Stimulated activated naive CD8-positive, alpha-beta T cell treated with anti-CD3 and anti-CD28 coated beads, Interleukin-15, amount 100 ng/mL, for 72 hours (primary cell): Measurements from ENCODE around the gene SH2D2A.
A peak's percentile ranks its signal among the peaks of the same experiment; 100 is the strongest.

Experiments used
- ATAC-seq: fragments of 150-1000 bp; cut with Tn5 transposase; 2 replicates; pipeline ENCODE4 v1.10.0; 2021; ENCODE audit warnings: mild to moderate bottlenecking, moderate library complexity
- DNase-seq, 2 donors: peaks; one replicate each; pipeline ENCODE4 v3.0.0; 2021 to 2022
- H3K27ac Mint-ChIP-seq, 2 donors: one replicate each; pipeline ENCODE4 v1.8.0; 2022; ENCODE audit warnings: mild to moderate bottlenecking in 2 of 2, mixed read lengths in 2 of 2, moderate library complexity in 2 of 2
- H3K27me3 Mint-ChIP-seq: one replicate; pipeline ENCODE4 v1.8.0; 2022; ENCODE audit warnings: mixed read lengths
- H3K4me1 Mint-ChIP-seq: one replicate; pipeline ENCODE4 v1.8.0; 2022; ENCODE audit warnings: mild to moderate bottlenecking, mixed read lengths
- H3K4me3 Mint-ChIP-seq, 2 donors: one replicate each; pipeline ENCODE4 v1.8.0; 2022; ENCODE audit warnings: mild to moderate bottlenecking in 2 of 2, mixed read lengths in 2 of 2, moderate library complexity in 1 of 2
- H3K9me3 Mint-ChIP-seq, 2 donors: one replicate each; pipeline ENCODE4 v1.8.0; 2022; ENCODE audit warnings: mixed read lengths in 2 of 2

The SH2D2A gene

GRCh38 chr1:156854634-156855033, 38.0 kb upstream of the SH2D2A start:
- DNase-seq (no peak), ATAC-seq (no peak)
- Mint-ChIP-seq H3K9me3 (no peaks in the 10 kb centered on the region), H3K4me1 (peaks cover 14% of the 10 kb centered on the region), H3K4me3 (no peak overlapping the region), H3K27ac (no peak overlapping the region), H3K27me3 (peaks cover 31% of the 10 kb centered on the region)

- peak overlapping the region in 1 of 2 donors; percentile 57 for H3K27ac Mint-ChIP-seq
- ATAC-seq = no peak
- peaks cover 24% of the 10 kb centered on the region for H3K27me3 Mint-ChIP-seq
These were observed 37.1 kb upstream of the SH2D2A start for GRCh38 chr1:156853761-156854160.

GRCh38 chr1:156852418-156852874, 35.8 kb upstream of the SH2D2A start:
- no peak overlapping the region for H3K27ac Mint-ChIP-seq
- no peak for ATAC-seq
- no peak for DNase-seq
- H3K9me3 Mint-ChIP-seq = no peaks in the 10 kb centered on the region
- H3K27me3 Mint-ChIP-seq = peaks cover 21% of the 10 kb centered on the region
- peaks cover 24% of the 10 kb centered on the region for H3K4me1 Mint-ChIP-seq
- H3K4me3 Mint-ChIP-seq = no peak overlapping the region

More at GRCh38 chr1:156853761-156854160, 37.1 kb upstream of the SH2D2A start:
- DNase-seq = no peak
- H3K9me3 Mint-ChIP-seq = no peaks in the 10 kb centered on the region
- peaks cover 16% of the 10 kb centered on the region for H3K4me1 Mint-ChIP-seq
- no peak overlapping the region for H3K4me3 Mint-ChIP-seq

GRCh38 chr1:156851779-156852417, 35.2 kb upstream of the SH2D2A start:
- Mint-ChIP-seq H3K9me3 (no peaks in the 10 kb centered on the region), H3K4me1 (peaks cover 30% of the 10 kb centered on the region), H3K27ac (no peak overlapping the region), H3K4me3 (no peak overlapping the region), H3K27me3 (peaks cover 21% of the 10 kb centered on the region)
- ATAC-seq (no peak), DNase-seq (no peak)

GRCh38 chr1:156849151-156849496, 32.5 kb upstream of the SH2D2A start:
- Mint-ChIP-seq H3K4me3 (peak overlapping the region in 1 of 2 donors; percentile 72), H3K27me3 (peaks cover 44% of the 10 kb centered on the region), H3K4me1 (peaks cover 52% of the 10 kb centered on the region), H3K27ac (no peak overlapping the region), H3K9me3 (no peaks in the 10 kb centered on the region)
- ATAC-seq (no peak), DNase-seq (no peak)

GRCh38 chr1:156848461-156849150, 32.0 kb upstream of the SH2D2A start:
- peak overlapping the region; percentile 35 to 72 for H3K4me3 Mint-ChIP-seq
- ATAC-seq (peak; percentile 90), DNase-seq (peak; percentile 59 to 70)
- no peaks in the 10 kb centered on the region for H3K9me3 Mint-ChIP-seq
- peaks cover 56% of the 10 kb centered on the region for H3K4me1 Mint-ChIP-seq
- H3K27ac Mint-ChIP-seq = no peak overlapping the region
- peaks cover 49% of the 10 kb centered on the region for H3K27me3 Mint-ChIP-seq

- peaks cover 56% of the 10 kb centered on the region for H3K4me1 Mint-ChIP-seq
- peak overlapping the region in 1 of 2 donors; percentile 72 for H3K4me3 Mint-ChIP-seq
- ATAC-seq (no peak), DNase-seq (no peak)
- no peak overlapping the region for H3K27ac Mint-ChIP-seq
- peaks cover 57% of the 10 kb centered on the region for H3K27me3 Mint-ChIP-seq
- H3K9me3 Mint-ChIP-seq = no peaks in the 10 kb centered on the region
These were observed 31.2 kb upstream of the SH2D2A start for GRCh38 chr1:156847591-156848460.

GRCh38 chr1:156846643-156847042, 30.0 kb upstream of the SH2D2A start:
- H3K27me3 Mint-ChIP-seq = peaks cover 69% of the 10 kb centered on the region
- DNase-seq (no peak), ATAC-seq (no peak)
- no peaks in the 10 kb centered on the region for H3K9me3 Mint-ChIP-seq
- peaks cover 56% of the 10 kb centered on the region for H3K4me1 Mint-ChIP-seq
- no peak overlapping the region for H3K4me3 Mint-ChIP-seq
- no peak overlapping the region for H3K27ac Mint-ChIP-seq

GRCh38 chr1:156845953-156846545, 29.4 kb upstream of the SH2D2A start:
- Mint-ChIP-seq H3K27ac (peak overlapping the region in 1 of 2 donors; percentile 37), H3K4me1 (peaks cover 56% of the 10 kb centered on the region), H3K9me3 (no peaks in the 10 kb centered on the region), H3K27me3 (peaks cover 75% of the 10 kb centered on the region), H3K4me3 (peak overlapping the region; percentile 11 to 80)
- DNase-seq (no peak), ATAC-seq (no peak)

GRCh38 chr1:156845055-156845952, 28.7 kb upstream of the SH2D2A start:
- peak overlapping the region; percentile 60 to 80 for H3K4me3 Mint-ChIP-seq
- H3K9me3 Mint-ChIP-seq = no peaks in the 10 kb centered on the region
- DNase-seq = peak; percentile 26 to 38
- peaks cover 82% of the 10 kb centered on the region for H3K27me3 Mint-ChIP-seq
- no peak overlapping the region for H3K27ac Mint-ChIP-seq
- ATAC-seq = peak; percentile 21
- H3K4me1 Mint-ChIP-seq = peaks cover 56% of the 10 kb centered on the region

- Mint-ChIP-seq H3K4me1 (peaks cover 59% of the 10 kb centered on the region), H3K27ac (no peak overlapping the region), H3K4me3 (peak overlapping the region; percentile 60 to 80), H3K27me3 (peaks cover 89% of the 10 kb centered on the region), H3K9me3 (no peaks in the 10 kb centered on the region)
- DNase-seq (no peak), ATAC-seq (no peak)
These were observed 28.0 kb upstream of the SH2D2A start for GRCh38 chr1:156844638-156845037.

- Mint-ChIP-seq H3K27ac (peak overlapping the region in 1 of 2 donors; percentile 81), H3K4me3 (peak overlapping the region; percentile 21 to 65), H3K27me3 (peaks cover 93% of the 10 kb centered on the region), H3K9me3 (no peaks in the 10 kb centered on the region), H3K4me1 (peaks cover 57% of the 10 kb centered on the region)
- no peak for ATAC-seq
- DNase-seq = no peak
These were observed 27.5 kb upstream of the SH2D2A start for GRCh38 chr1:156844102-156844501.

GRCh38 chr1:156842618-156843300, 26.1 kb upstream of the SH2D2A start:
- no peak for ATAC-seq
- Mint-ChIP-seq H3K4me1 (peaks cover 51% of the 10 kb centered on the region), H3K27ac (no peak overlapping the region), H3K27me3 (peaks cover 93% of the 10 kb centered on the region), H3K4me3 (no peak overlapping the region), H3K9me3 (no peaks in the 10 kb centered on the region)
- DNase-seq = no peak

- Mint-ChIP-seq H3K27me3 (peaks cover 79% of the 10 kb centered on the region), H3K9me3 (no peaks in the 10 kb centered on the region), H3K27ac (no peak overlapping the region), H3K4me3 (no peak overlapping the region), H3K4me1 (peaks cover 53% of the 10 kb centered on the region)
- DNase-seq (no peak), ATAC-seq (no peak)
These were observed 24.7 kb upstream of the SH2D2A start for GRCh38 chr1:156841295-156841855.
